ENCODE data around the gene SKOR2. TPM values are rescaled to one million over a fixed set of nuclear protein-coding genes. Genes with fewer than 3 reads are reported as not detected.

SKOR2 gene
- total RNA-seq, 1 experiment from 2014 or later, result not detected

DNA sequence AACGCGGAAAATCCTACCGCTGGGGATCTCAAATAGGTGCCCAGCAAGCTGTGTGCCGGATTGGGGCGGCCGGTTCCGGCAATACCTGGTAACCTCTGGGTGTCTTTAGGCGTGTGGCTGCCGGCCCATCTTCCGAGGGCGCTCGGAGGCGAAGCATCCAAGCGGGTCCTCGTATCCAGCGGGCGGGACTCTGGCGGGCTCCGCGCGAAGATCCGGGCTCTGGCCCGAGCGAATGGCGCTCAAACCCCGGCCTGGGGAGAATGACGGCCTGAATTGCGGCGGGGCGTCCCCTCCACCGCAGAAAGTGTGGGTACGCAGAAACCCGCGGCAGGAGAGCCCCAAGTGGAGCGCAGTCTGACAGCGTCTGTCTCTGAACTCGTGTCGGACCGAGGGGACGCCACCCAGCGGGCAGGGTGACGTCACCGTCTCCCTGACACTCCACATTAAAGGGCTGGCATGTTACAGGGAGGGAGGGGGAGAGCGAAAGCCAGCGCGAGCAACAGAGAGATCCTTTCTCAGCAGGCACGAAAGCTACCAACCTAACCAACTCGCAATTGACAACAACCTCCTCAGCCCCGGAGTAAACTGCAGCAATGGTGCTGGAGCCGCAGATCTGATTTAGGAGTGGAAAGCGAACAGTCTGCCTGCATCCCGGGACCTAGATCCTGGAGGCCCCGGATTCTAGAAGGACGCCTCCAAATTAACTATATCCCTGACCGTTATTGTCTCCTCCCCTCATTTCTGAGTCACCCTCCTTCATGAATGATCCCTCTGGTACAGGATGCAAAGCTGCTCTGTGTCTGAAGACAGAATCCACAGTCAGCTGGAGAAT, at the start of gene SKOR2 (continued):
- TF ChIP-seq, protein P1, sequence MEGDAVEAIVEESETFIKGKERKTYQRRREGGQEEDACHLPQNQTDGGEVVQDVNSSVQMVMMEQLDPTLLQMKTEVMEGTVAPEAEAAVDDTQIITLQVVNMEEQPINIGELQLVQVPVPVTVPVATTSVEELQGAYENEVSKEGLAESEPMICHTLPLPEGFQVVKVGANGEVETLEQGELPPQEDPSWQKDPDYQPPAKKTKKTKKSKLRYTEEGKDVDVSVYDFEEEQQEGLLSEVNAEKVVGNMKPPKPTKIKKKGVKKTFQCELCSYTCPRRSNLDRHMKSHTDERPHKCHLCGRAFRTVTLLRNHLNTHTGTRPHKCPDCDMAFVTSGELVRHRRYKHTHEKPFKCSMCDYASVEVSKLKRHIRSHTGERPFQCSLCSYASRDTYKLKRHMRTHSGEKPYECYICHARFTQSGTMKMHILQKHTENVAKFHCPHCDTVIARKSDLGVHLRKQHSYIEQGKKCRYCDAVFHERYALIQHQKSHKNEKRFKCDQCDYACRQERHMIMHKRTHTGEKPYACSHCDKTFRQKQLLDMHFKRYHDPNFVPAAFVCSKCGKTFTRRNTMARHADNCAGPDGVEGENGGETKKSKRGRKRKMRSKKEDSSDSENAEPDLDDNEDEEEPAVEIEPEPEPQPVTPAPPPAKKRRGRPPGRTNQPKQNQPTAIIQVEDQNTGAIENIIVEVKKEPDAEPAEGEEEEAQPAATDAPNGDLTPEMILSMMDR (IDR thresholded peaks at IDR 0.05 in 2 of 3, conservative IDR thresholded peaks at IDR 0.05 in 1 of 3; ENCODE audit: borderline replicate concordance in 1 of 3, insufficient read depth in 1 of 3, low read depth in 2 of 3, low read length in 2 of 3), result no peak
- TF ChIP-seq CBX3 (IDR thresholded peaks at IDR 0.05; ENCODE audit: low read depth), result no peak
- no peak for TF ChIP-seq TCF7L2 (IDR thresholded peaks at IDR 0.05; ENCODE audit: borderline replicate concordance, extremely low read depth, insufficient read depth, insufficient read length)

DNA sequence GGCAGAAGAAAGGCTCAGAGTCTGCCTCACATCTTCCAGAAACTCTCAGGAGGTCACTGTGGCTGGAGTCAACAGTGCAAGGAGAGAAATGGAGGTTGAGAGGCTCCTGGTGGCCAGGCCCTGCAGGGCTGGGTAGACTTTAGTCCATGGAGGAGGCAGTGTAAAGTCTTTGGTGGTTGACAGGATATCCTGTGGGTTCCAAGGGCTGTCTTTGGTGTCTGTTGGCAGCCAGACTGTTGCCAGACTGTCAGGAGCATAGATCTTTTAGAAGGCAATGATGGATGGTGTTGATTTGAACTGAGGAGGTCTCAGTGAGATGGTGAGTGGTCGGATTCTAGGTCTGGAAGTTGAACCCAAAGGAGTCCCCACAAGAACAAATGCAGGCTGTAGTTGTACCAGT, 45.0 kb upstream of the SKOR2 start:
- POLR2A ChIA-PET, result no interaction called here
- ATAC-seq, result no peak
- no TSS peak for BruUV-seq (replicated peaks)

More for the DNA sequence above, 45.0 kb upstream of the SKOR2 start:
- Histone ChIP-seq H3K4me1 (ENCODE audit: control insufficient read depth in 1 of 2, insufficient read depth in 2 of 2, low read length in 2 of 2) (no peaks in the 10 kb centered on the region), H4K20me1 (ENCODE audit: insufficient read depth) (no peaks in the 10 kb centered on the region), H3K4me2 (ENCODE audit: low read length) (no peak overlapping the region), H3K27me3 (ENCODE audit: insufficient read depth, low read length) (peaks cover 15% of the 10 kb centered on the region; the same call in 1 of the 2 replicates), H3K9me3 (ENCODE audit: control insufficient read depth in 1 of 2, insufficient read depth in 1 of 2, low read depth in 1 of 2, low read length in 2 of 2) (no peaks in the 10 kb centered on the region), H3K36me3 (ENCODE audit: control insufficient read depth in 1 of 2, insufficient read depth in 2 of 2, low read length in 2 of 2) (no peaks in the 10 kb centered on the region), H3K4me3 (replicated peaks in 1 of 2; ENCODE audit: low read depth in 1 of 2, low read length in 2 of 2) (no peak overlapping the region), H3K79me2 (ENCODE audit: insufficient read depth, low read length) (no peaks in the 10 kb centered on the region), H3K9ac (ENCODE audit: low read length) (no peak overlapping the region), H3K9me2 (ENCODE audit: insufficient read depth) (no peaks in the 10 kb centered on the region), H3K27ac (ENCODE audit: low read depth, low read length) (no peak overlapping the region), H2AFZ (ENCODE audit: low read depth, low read length, poor library complexity, severe bottlenecking) (no peak overlapping the region)
- CTCF ChIA-PET, result no interaction called here
- RAD21 ChIA-PET (ENCODE audit: low non-redundant PET in 1 of 2, low total read pairs in 2 of 2, uncharacterized antibody in 2 of 2, unreplicated experiment in 2 of 2), result no interaction called here
- no peak for DNase-seq (ENCODE audit: low read depth, low spot score)
- intact Hi-C loops (cut with micrococcal nuclease), result no loop called here
- TF ChIP-seq POLR2A (IDR thresholded peaks at IDR 0.05; ENCODE audit: borderline replicate concordance, extremely low read depth, insufficient read depth, insufficient read length) (no peak), EZH2phosphoT487 (IDR thresholded peaks at IDR 0.05; ENCODE audit: borderline replicate concordance) (no peak), EGR1 (IDR thresholded peaks at IDR 0.05; ENCODE audit: low read depth) (no peak), CEBPB (IDR thresholded peaks at IDR 0.05; ENCODE audit: low read depth) (no peak), ZFX (IDR thresholded peaks at IDR 0.05) (no peak), TCF7L2 (IDR thresholded peaks at IDR 0.05; ENCODE audit: borderline replicate concordance, extremely low read depth, insufficient read depth, insufficient read length) (no peak), SP1 (IDR thresholded peaks at IDR 0.05; ENCODE audit: low read depth) (no peak), POLR2AphosphoS5 (IDR thresholded peaks at IDR 0.05; ENCODE audit: low read depth, low read length) (no peak)
- TF ChIP-seq, protein P2, sequence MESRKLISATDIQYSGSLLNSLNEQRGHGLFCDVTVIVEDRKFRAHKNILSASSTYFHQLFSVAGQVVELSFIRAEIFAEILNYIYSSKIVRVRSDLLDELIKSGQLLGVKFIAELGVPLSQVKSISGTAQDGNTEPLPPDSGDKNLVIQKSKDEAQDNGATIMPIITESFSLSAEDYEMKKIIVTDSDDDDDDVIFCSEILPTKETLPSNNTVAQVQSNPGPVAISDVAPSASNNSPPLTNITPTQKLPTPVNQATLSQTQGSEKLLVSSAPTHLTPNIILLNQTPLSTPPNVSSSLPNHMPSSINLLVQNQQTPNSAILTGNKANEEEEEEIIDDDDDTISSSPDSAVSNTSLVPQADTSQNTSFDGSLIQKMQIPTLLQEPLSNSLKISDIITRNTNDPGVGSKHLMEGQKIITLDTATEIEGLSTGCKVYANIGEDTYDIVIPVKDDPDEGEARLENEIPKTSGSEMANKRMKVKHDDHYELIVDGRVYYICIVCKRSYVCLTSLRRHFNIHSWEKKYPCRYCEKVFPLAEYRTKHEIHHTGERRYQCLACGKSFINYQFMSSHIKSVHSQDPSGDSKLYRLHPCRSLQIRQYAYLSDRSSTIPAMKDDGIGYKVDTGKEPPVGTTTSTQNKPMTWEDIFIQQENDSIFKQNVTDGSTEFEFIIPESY (IDR thresholded peaks at IDR 0.05; ENCODE audit: extremely low read depth, insufficient replicate concordance, low read length), result no peak
- TF ChIP-seq, protein P3, sequence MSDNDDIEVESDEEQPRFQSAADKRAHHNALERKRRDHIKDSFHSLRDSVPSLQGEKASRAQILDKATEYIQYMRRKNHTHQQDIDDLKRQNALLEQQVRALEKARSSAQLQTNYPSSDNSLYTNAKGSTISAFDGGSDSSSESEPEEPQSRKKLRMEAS (IDR thresholded peaks at IDR 0.05), result no peak

Measured in HCT116 (cell line).